Testis (tissue), 3 donors: Measurements from ENCODE around the gene APLF. TPM values are rescaled to one million over a fixed set of nuclear protein-coding genes. Genes with fewer than 3 reads are reported as not detected.

Experiments used
- DNase-seq: peaks from one replicate; pipeline ENCODE4 v3.0.0-alpha.2; 2019
- H3K27ac ChIP-seq, 2 donors: fragments of 200-600 bp; sonication (generic); one replicate each; pipeline ENCODE4 v1.5.1; 2019
- H3K27me3 ChIP-seq: fragments of 200-600 bp; sonication (generic); one replicate; pipeline ENCODE4 v1.5.1; 2019
- H3K36me3 ChIP-seq: fragments of 200-600 bp; sonication (generic); one replicate; pipeline ENCODE4 v1.5.1; 2017; ENCODE audit warnings: low read depth; ENCODE audit errors: missing control alignments
- H3K4me1 ChIP-seq: fragments of 200-600 bp; sonication (generic); one replicate; pipeline ENCODE4 v1.5.1; 2019
- H3K4me3 ChIP-seq, 2 donors: fragments of 200-600 bp; sonication (generic); one replicate each; pipeline ENCODE4 v1.5.1; 2017 to 2019
- H3K9me3 ChIP-seq: fragments of 200-600 bp; sonication (generic); one replicate; pipeline ENCODE4 v1.5.1; 2017
- POLR2A ChIP-seq: fragments of 450-650 bp; IDR thresholded peaks from one replicate; pipeline ENCODE4 v1.6.1; 2017; ENCODE audit warnings: antibody characterized with exemption, mild to moderate bottlenecking, moderate library complexity
- WGBS, 2 donors: methylation state at CpG; one replicate each; pipeline ENCODE4 v1.1.5; 2018; 5-methylcytosine and 5-hydroxymethylcytosine counted together
- intact Hi-C: fragments of 100-400 bp; cut with DNase I; formaldehyde crosslinking; loops from one replicate; pipeline ENCODE4 v1.15.1; 2023; ENCODE audit warnings: low total_unique reads
- polyA plus RNA-seq: library from polyadenylated mRNA; stranded (reverse); fragments of 350-450 nt; fragmentation: Illumina TruSeq; extraction: RNeasy Lipid Tissue Mini Kit (QIAGEN cat#74804); gene quantifications from one replicate; pipeline ENCODE4 v1.2.3, GENCODE V29; 2014; ENCODE audit warnings: low read depth, low replicate concordance; ENCODE audit not compliant: insufficient read depth
- total RNA-seq, 2 donors: library from RNA; depleted of rRNA; stranded (reverse); fragments of >200 nt; gene quantifications; one replicate each; pipeline ENCODE4 v1.2.3, GENCODE V29; 2016
- TF ChIP-seq, protein P1 (sequence below), 3 experiments: fragments of 450-650 bp in 2 of 3; fragments of 200-600 bp in 1 of 3; sonication (generic) in 1 of 3; IDR thresholded peaks; one replicate each; pipeline ENCODE4 v1.5.1; 2016 to 2019; ENCODE audit warnings: antibody characterized with exemption in 3 of 3, mild to moderate bottlenecking in 2 of 3, moderate library complexity in 1 of 3

The APLF gene
- total and polyA plus RNA-seq, 3 donors from 2014 or later: 6.6 to 21.7 (median 14.7) TPM

DNA sequence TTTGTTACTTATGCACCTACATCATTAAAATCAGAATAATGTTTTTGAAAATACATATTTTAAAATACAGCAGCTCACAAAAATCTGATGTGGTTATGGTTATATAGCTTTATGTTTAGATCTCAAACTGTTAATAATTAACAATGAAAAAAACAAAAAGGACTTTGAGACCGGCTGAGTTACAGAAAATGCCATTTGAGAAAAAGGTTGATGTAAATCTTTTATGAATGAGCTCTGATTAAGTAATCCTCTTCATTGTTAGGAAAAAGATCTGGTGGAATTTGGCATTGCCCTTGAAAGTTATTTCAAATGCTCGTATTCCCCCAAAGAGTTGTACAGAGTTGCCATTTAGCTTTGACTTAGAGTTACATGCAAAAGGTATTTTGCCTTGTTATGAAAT lies 93.2 kb downstream of the APLF start:
- intact Hi-C loops: no loop called here
- Histone ChIP-seq H3K4me3 (no peak overlapping the region), H3K9me3 (no peaks in the 10 kb centered on the region), H3K27ac (no peak overlapping the region), H3K4me1 (no peaks in the 10 kb centered on the region), H3K27me3 (no peaks in the 10 kb centered on the region), H3K36me3 (no peaks in the 10 kb centered on the region)
- DNase-seq: no peak
- WGBS, 2 donors: 82 to 94% methylated on average over 2 of the region's 2 CpGs
- TF ChIP-seq POLR2A: no peak
- TF ChIP-seq, protein P1, sequence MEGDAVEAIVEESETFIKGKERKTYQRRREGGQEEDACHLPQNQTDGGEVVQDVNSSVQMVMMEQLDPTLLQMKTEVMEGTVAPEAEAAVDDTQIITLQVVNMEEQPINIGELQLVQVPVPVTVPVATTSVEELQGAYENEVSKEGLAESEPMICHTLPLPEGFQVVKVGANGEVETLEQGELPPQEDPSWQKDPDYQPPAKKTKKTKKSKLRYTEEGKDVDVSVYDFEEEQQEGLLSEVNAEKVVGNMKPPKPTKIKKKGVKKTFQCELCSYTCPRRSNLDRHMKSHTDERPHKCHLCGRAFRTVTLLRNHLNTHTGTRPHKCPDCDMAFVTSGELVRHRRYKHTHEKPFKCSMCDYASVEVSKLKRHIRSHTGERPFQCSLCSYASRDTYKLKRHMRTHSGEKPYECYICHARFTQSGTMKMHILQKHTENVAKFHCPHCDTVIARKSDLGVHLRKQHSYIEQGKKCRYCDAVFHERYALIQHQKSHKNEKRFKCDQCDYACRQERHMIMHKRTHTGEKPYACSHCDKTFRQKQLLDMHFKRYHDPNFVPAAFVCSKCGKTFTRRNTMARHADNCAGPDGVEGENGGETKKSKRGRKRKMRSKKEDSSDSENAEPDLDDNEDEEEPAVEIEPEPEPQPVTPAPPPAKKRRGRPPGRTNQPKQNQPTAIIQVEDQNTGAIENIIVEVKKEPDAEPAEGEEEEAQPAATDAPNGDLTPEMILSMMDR (IDR thresholded peaks at IDR 0.05): no peak

DNA sequence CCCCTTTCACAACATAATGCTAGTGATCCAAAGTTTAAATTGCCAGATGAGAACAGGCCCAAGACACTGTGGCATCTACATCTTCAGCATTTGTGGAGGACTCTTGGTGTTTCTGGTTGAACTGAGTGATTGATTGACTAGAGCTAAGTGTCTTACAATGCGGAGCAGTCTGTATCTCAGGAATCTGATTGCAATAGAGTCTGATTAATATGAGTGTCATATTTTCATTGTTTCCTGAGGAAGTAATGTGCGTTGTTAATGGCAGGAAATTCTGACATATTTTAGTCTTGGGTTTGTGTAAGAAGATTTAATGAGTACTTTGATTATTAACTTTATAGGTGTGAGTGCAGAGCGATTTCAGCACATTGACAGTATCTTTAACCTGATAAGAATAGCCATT lies 94.0 kb downstream of the APLF start:
- Histone ChIP-seq H3K4me3 (no peak overlapping the region), H3K36me3 (no peaks in the 10 kb centered on the region), H3K4me1 (no peaks in the 10 kb centered on the region), H3K27me3 (no peaks in the 10 kb centered on the region), H3K9me3 (no peaks in the 10 kb centered on the region), H3K27ac (no peak overlapping the region)
- intact Hi-C loops: no loop called here
- no peak for DNase-seq
- TF ChIP-seq, protein P1 (IDR thresholded peaks at IDR 0.05): no peak
- no peak for TF ChIP-seq POLR2A
- WGBS, 2 donors: 94% methylated on average over 3 of the region's 3 CpGs

DNA sequence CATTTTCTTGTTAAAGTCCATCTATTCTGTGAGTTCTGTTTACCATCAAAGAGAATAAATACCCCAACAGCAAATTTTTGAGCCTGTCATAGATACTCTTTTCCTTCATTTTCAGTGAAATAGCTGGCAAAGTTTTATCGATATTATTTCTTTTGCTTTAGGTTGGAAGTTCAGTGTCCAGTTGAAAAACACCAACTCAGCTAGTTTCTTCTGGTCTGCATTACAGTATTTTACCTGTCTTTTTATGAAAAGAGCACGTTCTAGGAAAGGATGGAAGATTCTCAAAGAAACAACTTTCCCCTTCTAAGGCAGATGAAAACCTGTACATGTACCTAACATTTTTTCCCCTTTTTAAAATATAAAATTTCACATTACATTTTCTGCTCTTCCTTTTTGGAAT lies 95.5 kb downstream of the APLF start:
- TF ChIP-seq, protein P1 (IDR thresholded peaks at IDR 0.05): no peak
- no peak for TF ChIP-seq POLR2A
- H3K27me3 ChIP-seq: no peaks in the 10 kb centered on the region
- no peak overlapping the region for H3K27ac ChIP-seq
- no peaks in the 10 kb centered on the region for H3K9me3 ChIP-seq
- no peaks in the 10 kb centered on the region for H3K36me3 ChIP-seq
- intact Hi-C loops: no loop called here
- WGBS, 2 donors: 92 to 96% methylated on average over 2 of the region's 2 CpGs
- no peak for DNase-seq
- no peak overlapping the region for H3K4me3 ChIP-seq
- H3K4me1 ChIP-seq: no peaks in the 10 kb centered on the region

DNA sequence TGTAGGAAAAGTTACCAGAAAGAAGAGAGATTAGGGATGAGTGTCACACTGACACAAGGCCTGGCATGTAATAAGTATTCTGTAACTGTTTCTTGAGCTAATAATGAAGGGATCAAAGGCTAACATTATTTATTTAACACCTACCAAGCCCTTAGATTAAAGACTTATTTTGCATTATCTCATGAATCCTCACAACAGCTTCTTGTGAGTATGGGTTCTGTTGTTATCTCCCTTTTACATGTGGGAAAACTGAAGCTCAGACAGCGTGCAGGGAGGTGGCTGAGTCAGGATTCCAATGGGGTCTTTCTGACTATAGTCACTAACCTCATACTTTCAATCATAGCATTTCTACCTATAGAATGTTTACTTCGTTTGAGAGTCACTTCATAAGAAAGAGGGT lies 97.0 kb downstream of the APLF start:
- H3K9me3 ChIP-seq: no peaks in the 10 kb centered on the region
- no peaks in the 10 kb centered on the region for H3K27me3 ChIP-seq
- no peaks in the 10 kb centered on the region for H3K4me1 ChIP-seq
- no peak overlapping the region for H3K27ac ChIP-seq
- no peaks in the 10 kb centered on the region for H3K36me3 ChIP-seq
- 75 to 96% methylated on average over 2 of the region's 2 CpGs for WGBS, 2 donors
- intact Hi-C loops: no loop called here
- TF ChIP-seq, protein P1 (IDR thresholded peaks at IDR 0.05): no peak
- H3K4me3 ChIP-seq: no peak overlapping the region
- no peak for DNase-seq

DNA sequence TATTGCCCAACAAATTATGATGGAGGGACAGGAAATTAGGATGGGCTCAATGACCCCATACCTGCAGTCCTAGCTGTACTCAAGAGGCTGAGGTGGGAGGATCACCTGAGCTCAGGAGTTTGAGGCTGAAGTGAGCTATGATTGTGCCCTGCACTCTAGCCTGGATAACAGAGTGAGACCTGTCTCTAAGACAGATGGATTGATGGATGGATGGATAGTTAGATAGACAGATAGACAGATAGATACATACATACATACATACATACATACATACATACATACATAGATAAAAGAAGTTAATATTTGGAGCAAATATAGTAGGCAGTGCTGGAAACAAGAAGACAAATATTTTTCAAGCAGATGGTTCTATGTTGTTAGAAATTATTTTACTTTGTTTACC lies 97.9 kb downstream of the APLF start:
- no peak overlapping the region for H3K27ac ChIP-seq
- intact Hi-C loops: no loop called here
- H3K4me3 ChIP-seq: no peak overlapping the region
- H3K4me1 ChIP-seq: no peaks in the 10 kb centered on the region
- H3K36me3 ChIP-seq: no peaks in the 10 kb centered on the region
- TF ChIP-seq POLR2A: no peak
- TF ChIP-seq, protein P1 (IDR thresholded peaks at IDR 0.05): no peak
- no peaks in the 10 kb centered on the region for H3K27me3 ChIP-seq
- no peaks in the 10 kb centered on the region for H3K9me3 ChIP-seq
- DNase-seq: no peak
